Measurements from ENCODE around the gene CASP8AP2.
"Not testable (repeated sequence)": the region's sequence is repeated elsewhere in the genome, so short reads cannot be mapped to it uniquely, and the experiment has no call there.

The CASP8AP2 gene

DNA sequence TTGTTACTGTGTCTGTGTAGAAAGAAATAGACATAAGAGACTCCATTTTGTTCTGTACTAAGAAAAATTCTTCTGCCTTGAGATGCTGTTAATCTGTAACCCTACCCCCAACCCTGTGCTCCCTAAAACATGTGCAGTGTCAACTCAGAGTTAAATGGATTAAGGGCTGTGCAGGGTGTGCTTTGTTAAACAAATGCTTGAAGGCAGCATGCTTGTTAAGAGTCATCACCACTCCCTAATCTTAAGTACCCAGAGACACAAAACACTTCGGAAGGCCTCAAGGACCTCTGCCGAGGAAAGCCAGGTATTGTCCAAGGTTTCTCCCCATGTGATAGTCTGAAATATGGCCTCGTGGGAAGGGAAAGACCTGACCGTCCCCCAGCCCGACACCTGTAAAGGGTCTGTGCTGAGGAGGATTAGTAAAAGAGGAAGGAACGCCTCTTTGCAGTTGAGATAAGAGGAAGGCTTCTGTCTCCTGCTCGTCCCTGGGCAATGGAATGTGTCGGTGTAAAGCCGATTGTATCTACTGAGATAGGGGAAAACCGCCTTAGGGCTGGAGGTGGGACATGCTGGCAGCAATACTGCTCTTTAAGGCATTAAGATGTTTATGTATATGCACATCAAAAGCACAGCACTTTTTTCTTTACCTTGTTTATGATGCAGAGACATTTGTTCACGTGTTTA lies 61.3 kb downstream of the CASP8AP2 start:
- DNase-seq = not testable (repeated sequence)

DNA sequence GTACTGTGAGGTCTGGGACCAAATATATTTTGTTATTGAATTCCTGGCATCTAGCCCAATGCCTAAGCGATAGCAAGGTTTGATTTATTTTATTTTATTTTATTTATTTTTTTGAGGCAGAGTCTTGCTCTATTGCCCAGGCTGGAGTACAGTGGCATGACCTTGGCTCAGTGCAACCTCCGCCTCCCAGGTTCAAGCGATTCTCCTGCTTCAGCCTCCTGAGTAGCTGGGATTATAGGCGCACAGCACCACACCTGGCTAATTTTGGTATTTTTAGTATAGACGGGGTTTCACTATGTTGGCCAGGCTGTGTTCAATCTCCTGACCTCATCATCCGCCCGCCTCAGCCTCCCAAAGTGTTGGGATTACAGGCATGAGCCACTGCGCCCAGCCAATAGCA lies 62.9 kb downstream of the CASP8AP2 start:
- DNase-seq = not testable (repeated sequence)

DNA sequence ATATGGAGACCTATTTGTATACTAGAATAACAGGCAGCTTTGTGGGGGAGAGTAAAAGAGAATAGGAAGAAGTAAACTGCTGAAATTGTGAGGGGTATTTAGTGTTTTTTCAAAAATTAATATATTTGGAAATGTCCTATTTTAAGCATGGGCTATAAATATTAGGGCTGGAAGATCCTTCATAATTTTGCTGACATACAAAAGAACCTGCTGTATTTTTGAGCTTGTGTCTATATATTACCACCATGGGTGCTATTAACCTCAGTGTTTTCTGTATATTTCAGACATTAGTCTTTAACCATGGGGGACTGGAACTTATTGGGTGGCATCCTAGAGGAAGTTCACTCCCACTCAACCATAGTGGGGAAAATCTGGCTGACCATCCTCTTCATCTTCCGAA lies 64.5 kb downstream of the CASP8AP2 start, which contains the start of gene GJA10:
GJA10 (plus strand) TSS at position 301 of the 400 bp plus-strand sequence; CDS start at position 301, 0 bp downstream.
- DNase-seq = no peak

DNA sequence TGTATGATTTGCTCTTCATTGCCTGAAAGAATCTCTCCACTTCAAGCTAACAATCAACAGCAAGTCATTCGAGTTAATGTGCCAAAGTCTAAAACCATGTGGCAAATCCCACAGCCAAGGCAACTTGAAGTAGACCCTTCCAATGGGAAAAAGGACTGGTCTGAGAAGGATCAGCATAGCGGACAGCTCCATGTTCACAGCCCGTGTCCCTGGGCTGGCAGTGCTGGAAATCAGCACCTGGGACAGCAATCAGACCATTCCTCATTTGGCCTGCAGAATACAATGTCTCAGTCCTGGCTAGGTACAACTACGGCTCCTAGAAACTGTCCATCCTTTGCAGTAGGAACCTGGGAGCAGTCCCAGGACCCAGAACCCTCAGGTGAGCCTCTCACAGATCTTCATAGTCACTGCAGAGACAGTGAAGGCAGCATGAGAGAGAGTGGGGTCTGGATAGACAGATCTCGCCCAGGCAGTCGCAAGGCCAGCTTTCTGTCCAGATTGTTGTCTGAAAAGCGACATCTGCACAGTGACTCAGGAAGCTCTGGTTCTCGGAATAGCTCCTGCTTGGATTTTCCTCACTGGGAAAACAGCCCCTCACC lies 65.7 kb downstream of the CASP8AP2 start:
- DNase-seq = no peak

DNA sequence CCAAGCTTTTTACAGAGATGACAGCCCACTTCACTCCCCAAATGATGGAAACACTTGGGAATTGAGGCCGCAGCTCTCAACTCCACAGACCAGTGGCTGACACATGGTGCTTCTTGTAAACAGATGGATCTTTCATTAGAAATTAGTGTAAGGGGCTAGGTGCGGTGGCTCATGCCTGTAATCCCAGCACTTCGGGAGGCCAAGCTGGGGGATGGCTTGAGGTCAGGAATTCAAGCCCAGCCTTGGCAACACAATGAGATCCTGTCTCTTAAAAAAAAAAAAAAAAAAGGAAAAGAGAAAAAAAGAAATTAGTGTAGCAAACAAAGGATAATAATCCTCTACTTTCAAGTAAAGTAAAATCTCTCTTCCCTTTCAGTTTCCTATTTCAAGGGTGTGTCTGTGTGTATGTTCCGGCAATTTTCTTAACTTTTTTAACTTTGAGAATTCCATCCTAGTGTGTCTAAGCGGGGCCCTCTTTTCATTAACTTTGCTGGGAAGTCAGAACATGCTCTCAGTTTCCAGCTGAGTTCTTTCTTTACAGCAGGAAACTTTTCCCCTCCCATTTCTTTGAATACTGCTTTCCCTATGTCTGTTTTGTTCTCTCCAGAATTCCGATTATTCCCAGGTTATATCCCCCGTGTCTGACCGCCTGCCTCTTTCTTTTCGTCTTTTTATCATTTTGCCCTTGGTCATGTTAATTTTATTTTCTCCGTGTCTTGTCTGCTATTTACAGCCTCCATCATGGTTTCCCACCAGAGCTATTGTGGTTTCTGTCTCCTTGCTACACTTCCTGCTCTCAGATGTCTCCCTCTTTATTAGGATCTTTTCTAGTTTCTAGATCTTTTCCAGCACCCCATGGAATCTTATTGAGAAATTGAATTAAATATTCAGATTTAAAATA lies 80.6 kb downstream of the CASP8AP2 start:
- DNase-seq = not testable (repeated sequence)

DNA sequence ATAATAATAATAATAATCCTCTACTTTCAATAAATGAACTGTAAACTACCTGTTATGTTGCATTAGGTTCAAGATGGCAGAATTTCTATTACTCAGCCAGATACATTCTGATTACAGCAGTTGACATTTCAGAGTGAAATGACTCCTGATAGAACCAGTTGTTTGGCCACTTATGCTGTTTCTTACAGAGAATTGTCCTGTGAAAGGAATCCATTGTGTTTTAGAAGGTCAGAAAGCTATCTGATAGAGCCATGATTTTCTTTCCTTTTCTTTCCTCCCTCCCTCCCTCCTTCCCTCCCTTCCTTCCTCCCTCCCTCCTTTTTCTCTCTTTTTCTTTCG lies 81.2 kb downstream of the CASP8AP2 start:
- DNase-seq = no peak

DNA sequence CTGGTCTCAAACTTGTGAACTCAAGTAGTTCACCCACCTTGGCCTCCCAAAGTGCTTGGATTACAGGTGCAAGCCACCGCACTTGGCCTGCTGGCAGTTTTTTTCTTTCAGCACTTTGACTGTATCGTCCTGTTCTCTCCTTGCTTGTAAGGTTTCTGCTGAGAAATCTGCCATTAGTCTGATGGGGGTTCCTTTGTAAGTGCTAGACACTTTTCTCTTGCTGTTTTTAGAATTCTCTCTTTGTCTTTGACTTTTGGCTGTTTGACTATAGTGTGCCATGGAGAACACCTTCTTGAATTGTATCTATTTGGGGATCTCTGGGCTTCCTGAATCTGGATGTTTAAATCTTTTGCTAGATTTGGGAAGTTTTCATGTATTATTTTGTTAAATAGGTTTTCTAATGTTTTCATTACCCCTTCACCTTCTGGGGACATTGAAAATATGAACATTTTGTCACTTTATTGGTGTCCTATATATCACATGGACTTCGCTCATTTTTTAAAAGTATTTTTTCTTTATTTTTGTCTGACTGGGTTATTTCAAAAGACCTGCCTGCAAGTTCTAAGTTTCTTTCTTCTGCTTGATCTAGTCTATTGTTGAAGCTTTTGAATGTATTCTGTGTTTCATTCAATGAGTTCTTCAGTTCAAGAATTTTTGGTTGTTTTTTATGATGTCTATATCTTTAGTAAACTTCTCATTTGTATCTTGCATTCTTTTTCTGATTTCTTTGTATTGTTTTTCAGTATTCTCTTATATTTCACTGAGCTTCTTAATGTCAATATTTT lies 86.6 kb downstream of the CASP8AP2 start:
- DNase-seq = no peak

DNA sequence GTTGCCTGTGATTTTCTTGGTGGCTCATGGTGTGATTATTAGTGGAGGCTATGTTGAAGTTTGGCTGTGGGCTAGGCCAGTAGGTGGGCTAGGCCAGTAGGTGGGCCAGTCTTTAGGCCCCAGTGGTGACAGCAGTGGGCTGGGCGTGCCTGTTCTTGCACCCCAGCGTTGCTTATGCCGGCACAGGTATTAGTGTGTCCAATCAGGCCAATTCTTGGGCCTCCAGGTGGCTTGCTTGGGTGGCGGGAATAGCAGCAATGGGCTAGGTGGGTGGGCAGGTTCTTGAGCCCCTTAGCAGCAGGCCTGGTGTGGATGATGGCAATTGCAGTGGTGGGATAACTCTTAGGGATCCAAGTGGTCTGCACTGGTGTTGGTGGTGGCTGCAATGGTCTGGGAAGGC lies 87.5 kb downstream of the CASP8AP2 start:
- DNase-seq = no peak

DNA sequence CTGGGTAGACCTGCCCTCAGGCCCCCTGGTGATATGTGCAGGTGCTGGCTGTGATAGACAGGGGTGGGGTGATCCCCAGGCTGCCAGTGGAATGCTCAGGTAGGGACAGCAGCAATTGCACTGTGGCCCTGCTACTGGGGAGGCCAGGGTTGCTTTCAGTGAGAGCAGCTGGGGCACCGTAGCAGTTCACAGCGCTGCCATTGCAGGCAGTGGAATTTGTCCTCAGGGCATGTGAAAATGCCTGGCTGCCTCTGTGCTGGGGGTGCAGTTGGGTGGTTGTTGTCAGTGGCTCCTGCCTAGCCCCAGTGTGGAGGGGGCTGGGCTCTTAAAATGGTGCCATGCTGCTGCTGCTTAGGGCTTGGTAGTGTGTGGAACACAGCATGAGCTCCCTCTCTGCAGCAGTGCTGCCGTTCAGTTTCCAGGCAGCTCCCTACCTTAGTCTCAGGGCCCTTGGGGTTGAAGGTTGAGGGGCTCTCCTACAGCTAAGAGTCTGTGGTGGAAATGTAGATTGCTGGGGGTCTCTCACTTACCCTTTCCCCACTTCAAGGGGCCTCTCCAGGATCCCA lies 88.2 kb downstream of the CASP8AP2 start:
- DNase-seq = no peak
